ENCODE data around the gene TMEM259. TPM values are rescaled to one million over a fixed set of nuclear protein-coding genes. Genes with fewer than 3 reads are reported as not detected.

The TMEM259 gene
- total RNA-seq, 1 donor from 2014 or later, result 182 TPM

- DNase-seq (ENCODE audit: low read depth), result no peak
Observed at GRCh38 chr19:1004803-1005664, 15.9 kb downstream of the TMEM259 start.

GRCh38 chr19:1004204-1004802, 16.6 kb downstream of the TMEM259 start:
- no peak for DNase-seq (ENCODE audit: low read depth)

GRCh38 chr19:1003283-1003682, 17.6 kb downstream of the TMEM259 start:
- DNase-seq (ENCODE audit: low read depth), result no peak

GRCh38 chr19:1002600-1002999, 18.3 kb downstream of the TMEM259 start:
- no peak for DNase-seq (ENCODE audit: low read depth)

GRCh38 chr19:1001538-1002166, 19.3 kb downstream of the TMEM259 start:
- peak; percentile 37 for DNase-seq (ENCODE audit: low read depth)

GRCh38 chr19:1000591-1001537, 20.1 kb downstream of the TMEM259 start:
- no peak for DNase-seq (ENCODE audit: low read depth)

- peak; percentile 37 for DNase-seq (ENCODE audit: low read depth)
Observed at GRCh38 chr19:1000095-1000494, 20.8 kb downstream of the TMEM259 start, which contains the start of gene GRIN3B. Gene GRIN3B, plus strand, starts transcription at chr19:1000419. Its CDS starts 19 bp downstream, at chr19:1000438.

GRCh38 chr19:999379-999719, 21.6 kb downstream of the TMEM259 start:
- DNase-seq (ENCODE audit: low read depth), result no peak

GRCh38 chr19:998064-998463, 22.9 kb downstream of the TMEM259 start:
- no peak for DNase-seq (ENCODE audit: low read depth)

- peak; percentile 15 for DNase-seq (ENCODE audit: low read depth)
Observed at GRCh38 chr19:996051-996838, 24.7 kb downstream of the TMEM259 start.

- peak; percentile 9 for DNase-seq (ENCODE audit: low read depth)
Observed at GRCh38 chr19:995051-995827, 25.7 kb downstream of the TMEM259 start.

- DNase-seq (ENCODE audit: low read depth), result no peak
Observed at GRCh38 chr19:994516-994915, 26.4 kb downstream of the TMEM259 start.

GRCh38 chr19:993831-994393, 27.0 kb downstream of the TMEM259 start:
- no peak for DNase-seq (ENCODE audit: low read depth)

GRCh38 chr19:993361-993830, 27.5 kb downstream of the TMEM259 start:
- no peak for DNase-seq (ENCODE audit: low read depth)

GRCh38 chr19:992670-993055, 28.3 kb downstream of the TMEM259 start:
- no peak for DNase-seq (ENCODE audit: low read depth)

- DNase-seq (ENCODE audit: low read depth), result no peak
Observed at GRCh38 chr19:991932-992669, 28.8 kb downstream of the TMEM259 start.

- no peak for DNase-seq (ENCODE audit: low read depth)
Observed at GRCh38 chr19:991174-991931, 29.6 kb downstream of the TMEM259 start.

- no peak for DNase-seq (ENCODE audit: low read depth)
Observed at GRCh38 chr19:990746-991145, 30.2 kb downstream of the TMEM259 start.
